T-cell (primary cell): Measurements from ENCODE around the gene RASL10B. TPM values are rescaled to one million over a fixed set of nuclear protein-coding genes. Genes with fewer than 3 reads are reported as not detected.
A peak's percentile ranks its signal among the peaks of the same experiment; 100 is the strongest.

Source experiments
- ATAC-seq, 4 experiments: fragments of 200-7000 bp in 3 of 4; fragments of 150-1000 bp in 1 of 4; cut with Tn5 transposase; replicated peaks in 1 of 4; 1 replicate in 3 of 4; 2 replicates in 1 of 4; pipeline ENCODE4 v1.10.0; 2021; ENCODE audit warnings: moderate library complexity in 3 of 4, mild to moderate bottlenecking in 2 of 4, moderate number of reproducible peaks in 1 of 4
- CTCF ChIA-PET, 2 donors: fragments of 300-600 bp; sonication (Branson Sonifier 250); formaldehyde crosslinking; loops; one replicate each; lab custom pipeline; 2022; ENCODE audit warnings: antibody characterized with exemption in 2 of 2; lab: Charles Lee
- POLR2A ChIA-PET, 2 donors: fragments of 300-600 bp; sonication (Branson Sonifier 250); formaldehyde crosslinking; loops; one replicate each; lab custom pipeline; 2022; ENCODE audit warnings: antibody characterized with exemption in 2 of 2; lab: Charles Lee
- DNase-seq, 35 experiments: peaks; one replicate each; pipeline versions ENCODE4 v3.0.0 to v3.0.0-alpha.2; 2013 to 2023
- H3K27ac ChIP-seq: one replicate; pipeline ENCODE4 v1.5.1; 2013; ENCODE audit warnings: low read length
- H3K27me3 ChIP-seq, 2 experiments: replicated peaks in 1 of 2; 1 replicate in 1 of 2; 2 replicates in 1 of 2; pipeline versions ENCODE4 v1.6.1 to v1.7.0; 2013; ENCODE audit warnings: low read length in 1 of 2, mixed read lengths in 1 of 2; ENCODE audit not compliant: control insufficient read depth in 2 of 2, insufficient read depth in 2 of 2; ENCODE audit errors: extremely low read depth in 1 of 2
- H3K36me3 ChIP-seq, 2 donors: 1 replicate in 1 of 2; 2 replicates in 1 of 2; pipeline versions ENCODE4 v1.6.1 to v1.7.0; 2013; ENCODE audit warnings: low read length in 1 of 2; ENCODE audit not compliant: control insufficient read depth in 2 of 2, insufficient read depth in 1 of 2; ENCODE audit errors: extremely low read depth in 1 of 2
- H3K4me1 ChIP-seq, 2 experiments: 1 replicate in 1 of 2; 2 replicates in 1 of 2; pipeline versions ENCODE4 v1.6.1 to v1.7.0; 2013; ENCODE audit warnings: low read length in 2 of 2, mixed read lengths in 1 of 2; ENCODE audit not compliant: insufficient read depth in 2 of 2, control insufficient read depth in 1 of 2; ENCODE audit errors: extremely low read depth in 1 of 2
- H3K4me3 ChIP-seq, 2 donors: 1 replicate in 1 of 2; 2 replicates in 1 of 2; pipeline versions ENCODE4 v1.5.1 to v1.7.0; 2013; ENCODE audit warnings: mild to moderate bottlenecking in 2 of 2, low read length in 1 of 2, moderate library complexity in 1 of 2; ENCODE audit not compliant: control insufficient read depth in 1 of 2; ENCODE audit errors: extremely low read depth in 1 of 2
- H3K9me3 ChIP-seq: 2 replicates; pipeline ENCODE4 v1.7.0; 2013
- H3K27ac Mint-ChIP-seq, 2 donors: one replicate each; pipeline ENCODE4 v1.8.0; 2020 to 2021; ENCODE audit warnings: mild to moderate bottlenecking in 2 of 2, mixed read lengths in 2 of 2
- H3K27me3 Mint-ChIP-seq, 2 donors: one replicate each; pipeline ENCODE4 v1.8.0; 2021 to 2022; ENCODE audit warnings: mixed read lengths in 2 of 2
- H3K36me3 Mint-ChIP-seq: one replicate; pipeline ENCODE4 v1.8.0; 2021; ENCODE audit warnings: mixed read lengths
- H3K4me1 Mint-ChIP-seq, 3 donors: one replicate each; pipeline ENCODE4 v1.8.0; 2020 to 2022; ENCODE audit warnings: mixed read lengths in 3 of 3, mild to moderate bottlenecking in 1 of 3
- H3K4me3 Mint-ChIP-seq, 3 donors: one replicate each; pipeline ENCODE4 v1.8.0; 2020 to 2022; ENCODE audit warnings: mild to moderate bottlenecking in 3 of 3, mixed read lengths in 3 of 3, moderate library complexity in 3 of 3
- H3K9me3 Mint-ChIP-seq, 3 donors: one replicate each; pipeline ENCODE4 v1.8.0; 2020 to 2022; ENCODE audit warnings: mixed read lengths in 3 of 3
- WGBS: methylation state at CpG from one replicate; pipeline ENCODE4 v1.1.5; 2013; ENCODE audit warnings: missing lambda C conversion rate; ENCODE audit not compliant: insufficient coverage; 5-methylcytosine and 5-hydroxymethylcytosine counted together
- total RNA-seq, 35 experiments: library from RNA in 6 of 35; stranded (reverse) in 6 of 35; fragments of 120-200 nt in 1 of 35; gene quantifications; one replicate each; pipeline versions ENCODE4 v1.2.1 to v1.2.4 and lab custom pipeline; 2013 to 2026

RASL10B gene
- total RNA-seq, 5 donors from 2014 or later (not counting 1 experiment from before 2014, with no cell fraction given), result 0.38 to 0.56 (median 0.39) TPM

GRCh38 chr17:35765086-35765710, 33.8 kb downstream of the RASL10B start:
- Histone ChIP-seq H3K27me3 (peaks cover 0 to 5% of the 10 kb centered on the region in 2 experiments), H3K27ac (peak overlapping the region; percentile 57), H3K4me3 (peak overlapping the region; percentile 78 to 83), H3K9me3 (no peaks in the 10 kb centered on the region), H3K4me1 (peaks cover 0 to 17% of the 10 kb centered on the region in 2 experiments), H3K36me3 (no peaks in the 10 kb centered on the region)
- Mint-ChIP-seq H3K36me3 (no peaks in the 10 kb centered on the region), H3K27me3 (peaks cover 3% of the 10 kb centered on the region in 2 donors), H3K4me3 (peak overlapping the region; percentile 83 to 94 (median 90)), H3K27ac (peak overlapping the region in 1 of 2 donors; percentile 83), H3K9me3 (no peaks in the 10 kb centered on the region), H3K4me1 (peaks cover 8 to 11% (median 10%) of the 10 kb centered on the region in 3 donors)
- WGBS, result 96% methylated on average over 6 of the region's 11 CpGs
- DNase-seq (no peak), ATAC-seq (no peak)
- POLR2A ChIA-PET, result interaction anchor here in 1 of 2 donors (1.4 kb wide), 1 partner anchor 44 kb away, joined by 7 read pairs; the partner anchor contains the start of gene TAF15
- CTCF ChIA-PET, result interaction anchor here in 1 of 2 donors (1.0 to 2.6 kb wide), 3 partner anchors 18 to 52 kb away, joined by 8 to 75 read pairs (median 9); partner anchors contain the start of gene TAF15

GRCh38 chr17:35765756-35766488, 34.5 kb downstream of the RASL10B start:
- H3K4me1 ChIP-seq, result peaks cover 0 to 17% of the 10 kb centered on the region in 2 experiments
- no peaks in the 10 kb centered on the region for H3K36me3 Mint-ChIP-seq
- no peak overlapping the region for H3K27ac Mint-ChIP-seq
- no peaks in the 10 kb centered on the region for H3K36me3 ChIP-seq
- no peak overlapping the region for H3K27ac ChIP-seq
- no peak for DNase-seq
- no peak overlapping the region for H3K4me3 ChIP-seq
- 82% methylated on average over 5 of the region's 8 CpGs for WGBS
- no peaks in the 10 kb centered on the region for H3K9me3 Mint-ChIP-seq
- no peak for ATAC-seq
- peak overlapping the region in 1 of 3 donors; percentile 94 for H3K4me3 Mint-ChIP-seq
- peaks cover 0 to 7% of the 10 kb centered on the region in 2 experiments for H3K27me3 ChIP-seq
- POLR2A ChIA-PET, result no interaction called here
- no peaks in the 10 kb centered on the region for H3K9me3 ChIP-seq
- CTCF ChIA-PET, result interaction anchor here in 1 of 2 donors (1.3 kb wide), 1 partner anchor 43 kb away, joined by 5 read pairs; the partner anchor contains the start of gene TAF15
- H3K27me3 Mint-ChIP-seq, result peaks cover 3% of the 10 kb centered on the region in 2 donors
- H3K4me1 Mint-ChIP-seq, result peaks cover 8 to 11% (median 10%) of the 10 kb centered on the region in 3 donors

- CTCF ChIA-PET, result interaction anchor here in 1 of 2 donors (1.3 kb wide), 1 partner anchor 42 kb away, joined by 5 read pairs; the partner anchor contains the start of gene TAF15
- no peak for DNase-seq
- no peak overlapping the region for H3K4me3 ChIP-seq
- POLR2A ChIA-PET, result no interaction called here
- Mint-ChIP-seq H3K27ac (no peak overlapping the region), H3K9me3 (no peaks in the 10 kb centered on the region), H3K4me3 (no peak overlapping the region), H3K27me3 (peaks cover 3% of the 10 kb centered on the region in 2 donors), H3K36me3 (no peaks in the 10 kb centered on the region), H3K4me1 (peaks cover 8 to 11% (median 10%) of the 10 kb centered on the region in 3 donors)
- H3K4me1 ChIP-seq, result peaks cover 0 to 17% of the 10 kb centered on the region in 2 experiments
- H3K27me3 ChIP-seq, result peaks cover 0 to 7% of the 10 kb centered on the region in 2 experiments
- H3K9me3 ChIP-seq, result no peaks in the 10 kb centered on the region
- 90% methylated on average over 16 of the region's 24 CpGs for WGBS
- no peak for ATAC-seq
- no peak overlapping the region for H3K27ac ChIP-seq
- no peaks in the 10 kb centered on the region for H3K36me3 ChIP-seq
These were observed 35.0 kb downstream of the RASL10B start for GRCh38 chr17:35766489-35766877.

GRCh38 chr17:35766903-35767510, 35.6 kb downstream of the RASL10B start:
- no peak for ATAC-seq
- WGBS, result 89% methylated on average over 2 of the region's 7 CpGs
- Mint-ChIP-seq H3K4me3 (no peak overlapping the region), H3K4me1 (peaks cover 8 to 11% (median 10%) of the 10 kb centered on the region in 3 donors), H3K27ac (no peak overlapping the region), H3K9me3 (no peaks in the 10 kb centered on the region), H3K36me3 (no peaks in the 10 kb centered on the region), H3K27me3 (peaks cover 3% of the 10 kb centered on the region in 2 donors)
- no peak overlapping the region for H3K4me3 ChIP-seq
- CTCF ChIA-PET, result interaction anchor here (0.6 to 1.3 kb wide), 3 partner anchors 11 to 116 kb away, joined by 3 to 5 read pairs (median 3); partner anchors contain the start of gene TAF15 (in 1 of the 2)
- POLR2A ChIA-PET, result no interaction called here
- no peak overlapping the region for H3K27ac ChIP-seq
- H3K27me3 ChIP-seq, result peaks cover 0 to 10% of the 10 kb centered on the region in 2 experiments
- H3K36me3 ChIP-seq, result no peaks in the 10 kb centered on the region
- peaks cover 0 to 17% of the 10 kb centered on the region in 2 experiments for H3K4me1 ChIP-seq
- H3K9me3 ChIP-seq, result no peaks in the 10 kb centered on the region
- peak in 13 of 35 experiments; percentile 5 to 49 (median 21) for DNase-seq

GRCh38 chr17:35768797-35769196, 37.4 kb downstream of the RASL10B start:
- Histone ChIP-seq H3K9me3 (no peaks in the 10 kb centered on the region), H3K4me1 (peaks cover 0 to 13% of the 10 kb centered on the region in 2 experiments), H3K27me3 (peaks cover 0 to 18% of the 10 kb centered on the region in 2 experiments), H3K4me3 (no peak overlapping the region), H3K27ac (no peak overlapping the region), H3K36me3 (no peaks in the 10 kb centered on the region)
- Mint-ChIP-seq H3K27ac (no peak overlapping the region), H3K4me1 (peaks cover 8 to 10% (median 10%) of the 10 kb centered on the region in 3 donors), H3K36me3 (no peaks in the 10 kb centered on the region), H3K4me3 (no peak overlapping the region), H3K27me3 (peaks cover 3 to 10% of the 10 kb centered on the region in 2 donors), H3K9me3 (no peaks in the 10 kb centered on the region)
- DNase-seq, result no peak
- WGBS, result no CpG with 5 or more reads among the region's 2 CpGs
- ChIA-PET POLR2A (interaction anchor here in 1 of 2 donors (0.6 kb wide), 1 partner anchor 26 kb away, joined by 4 read pairs; no protein-coding TSS in a partner anchor), CTCF (interaction anchor here (0.6 to 1.0 kb wide), 2 partner anchors 16 to 59 kb away, joined by 3 to 6 read pairs; no protein-coding TSS in a partner anchor)
- no peak for ATAC-seq
